ENCODE measurements around the gene CEPT1.
A peak's percentile ranks its signal among the peaks of the same experiment; 100 is the strongest.

Gene CEPT1

DNA sequence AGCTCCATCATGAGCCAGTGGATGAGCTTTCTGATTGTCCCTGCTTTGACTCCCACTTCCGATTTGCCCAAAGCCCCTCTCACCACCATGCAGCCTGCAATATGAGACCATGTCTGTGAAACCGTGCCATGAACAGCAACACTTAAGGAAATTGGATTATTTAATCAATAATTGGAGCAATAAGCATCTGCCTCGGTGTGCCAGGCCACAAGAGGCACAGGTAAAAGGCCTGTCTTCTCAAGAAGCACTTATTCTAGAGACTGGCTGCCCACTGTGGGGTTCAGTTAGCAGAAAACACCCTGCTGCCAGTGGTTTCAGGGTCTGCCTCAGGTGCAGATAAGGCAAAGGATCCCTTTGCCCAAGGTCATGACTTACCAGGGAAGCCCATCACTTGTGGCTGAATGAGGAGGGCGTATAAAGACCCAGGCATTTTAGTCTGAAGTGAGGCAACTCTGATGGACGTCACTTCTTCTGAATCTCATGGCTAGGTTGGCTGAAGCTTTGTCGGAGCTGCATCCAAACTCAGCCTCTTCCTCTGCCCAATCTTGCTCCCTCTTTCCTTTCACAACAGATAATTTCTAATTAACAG lies 80.4 kb downstream of the CEPT1 start:
- no peak for DNase-seq (ENCODE audit: low read depth)
- H3K4me3 ChIP-seq (ENCODE audit: control insufficient read depth, low read depth, low read length): no peak overlapping the region

DNA sequence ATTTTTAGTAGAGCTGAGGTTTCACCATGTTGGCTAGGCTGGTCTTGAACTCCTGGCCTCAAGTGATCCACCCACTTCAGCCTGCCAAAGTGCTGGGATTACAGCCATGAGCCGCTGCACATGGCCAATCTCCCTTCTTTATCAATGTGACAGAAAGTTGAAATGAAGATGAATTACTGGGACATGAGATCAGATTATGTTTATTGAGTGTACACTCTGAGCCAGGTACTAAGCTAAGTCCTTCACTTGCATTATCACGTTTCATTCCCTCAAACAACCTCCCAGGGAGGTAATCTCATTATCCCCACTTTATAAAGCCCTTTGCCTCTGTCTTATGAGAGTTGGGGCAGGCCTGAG lies 81.2 kb downstream of the CEPT1 start:
- DNase-seq (ENCODE audit: low read depth): no peak
- TF ChIP-seq CTCF (conservative IDR thresholded peaks at IDR 0.05; ENCODE audit: control insufficient read depth, insufficient read depth, low read depth, low read length): no peak
- H3K4me3 ChIP-seq (ENCODE audit: control insufficient read depth, low read depth, low read length): no peak overlapping the region

More for the DNA sequence above, 80.4 kb downstream of the CEPT1 start:
- TF ChIP-seq CTCF (conservative IDR thresholded peaks at IDR 0.05; ENCODE audit: control insufficient read depth, insufficient read depth, low read depth, low read length): no peak

DNA sequence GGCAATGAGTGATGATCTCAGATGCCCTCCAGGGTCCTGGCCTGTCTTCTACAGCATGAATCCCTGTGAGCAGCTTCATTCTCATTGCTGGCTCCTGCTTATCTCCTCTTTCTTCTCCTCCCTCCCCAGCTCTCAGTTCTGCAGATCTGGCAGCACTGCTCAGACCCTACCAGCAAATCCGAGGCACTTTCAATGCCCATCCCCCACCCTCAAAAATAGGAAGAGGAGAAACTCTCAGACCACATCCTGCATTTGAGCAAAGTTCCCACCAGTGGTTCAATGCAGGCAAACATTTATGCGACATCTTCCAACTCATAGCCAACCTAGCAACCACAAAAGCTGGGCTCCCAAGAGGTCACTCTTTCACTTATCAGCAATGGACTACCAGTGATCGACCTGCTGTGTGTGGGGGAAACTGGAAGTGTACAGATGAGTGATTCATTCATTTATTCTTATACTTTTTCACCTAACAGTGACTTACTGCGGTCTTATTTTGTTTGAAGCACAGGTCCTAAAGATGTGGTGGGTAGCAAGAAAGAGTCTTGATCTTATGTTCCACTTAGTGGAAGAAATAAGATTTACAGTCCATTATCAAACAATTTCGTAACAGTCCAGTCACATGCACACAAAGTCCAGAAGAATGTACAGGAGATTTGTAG lies 81.7 kb downstream of the CEPT1 start:
- no peak for TF ChIP-seq CTCF (conservative IDR thresholded peaks at IDR 0.05; ENCODE audit: control insufficient read depth, insufficient read depth, low read depth, low read length)
- no peak for DNase-seq (ENCODE audit: low read depth)
- no peak overlapping the region for H3K4me3 ChIP-seq (ENCODE audit: control insufficient read depth, low read depth, low read length)

GRCh38 chr1:111222308-111223125 lies 82.5 kb downstream of the CEPT1 start:
- DNase-seq (ENCODE audit: low read depth): peak; percentile 65
- H3K4me3 ChIP-seq (ENCODE audit: control insufficient read depth, low read depth, low read length): no peak overlapping the region

DNA sequence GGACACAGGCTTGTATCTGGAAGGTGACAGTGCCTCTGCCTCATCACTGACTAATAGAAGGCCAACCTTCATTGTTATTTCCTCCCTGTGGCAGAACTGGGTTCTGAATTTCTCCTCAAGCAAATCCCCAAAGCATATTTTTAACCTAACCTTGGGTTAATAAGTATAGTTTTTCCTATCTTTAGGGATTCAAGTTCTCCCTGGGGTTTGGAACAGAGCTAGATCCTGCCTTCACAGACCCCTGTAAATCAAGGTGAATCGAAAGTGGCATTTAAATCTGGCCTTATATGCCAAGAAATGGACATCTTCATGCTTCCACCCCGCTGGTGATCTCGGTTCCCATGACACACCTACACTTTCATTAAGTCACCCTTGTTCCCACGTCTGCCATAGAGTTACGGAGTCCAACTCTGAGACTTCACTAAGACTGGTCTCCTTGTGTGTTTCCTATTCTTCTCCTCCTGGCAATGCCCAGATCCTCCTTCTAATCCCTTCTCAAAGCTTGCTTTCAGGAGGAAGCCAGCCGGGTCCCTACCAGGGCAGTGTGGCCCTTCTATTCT lies 83.2 kb downstream of the CEPT1 start:
- no peak for DNase-seq (ENCODE audit: low read depth)
- H3K4me3 ChIP-seq (ENCODE audit: control insufficient read depth, low read depth, low read length): no peak overlapping the region
- no peak for TF ChIP-seq CTCF (conservative IDR thresholded peaks at IDR 0.05; ENCODE audit: control insufficient read depth, insufficient read depth, low read depth, low read length)

More at GRCh38 chr1:111222308-111223125, 82.5 kb downstream of the CEPT1 start:
- peak; percentile 98 for TF ChIP-seq CTCF (conservative IDR thresholded peaks at IDR 0.05; ENCODE audit: control insufficient read depth, insufficient read depth, low read depth, low read length)

DNA sequence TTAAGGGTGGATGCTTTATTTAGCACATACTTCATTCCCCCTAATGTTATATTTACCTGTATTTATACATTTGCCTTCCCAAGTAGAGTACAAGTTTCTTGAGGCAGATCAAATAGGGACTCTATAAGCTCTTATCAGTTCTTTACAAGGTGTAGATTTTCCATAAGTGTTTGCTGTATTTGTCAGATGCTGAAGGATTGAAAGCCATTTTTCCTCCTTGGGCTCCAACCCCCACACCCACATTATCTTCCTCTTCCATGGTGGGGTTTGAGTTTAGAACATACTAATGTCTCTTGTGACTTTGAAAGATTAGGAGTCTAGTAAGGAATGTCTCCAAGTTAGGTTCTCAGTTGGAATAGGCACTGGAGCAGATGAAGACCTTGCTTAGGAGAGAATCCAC lies 85.1 kb downstream of the CEPT1 start:
- TF ChIP-seq CTCF (conservative IDR thresholded peaks at IDR 0.05; ENCODE audit: control insufficient read depth, insufficient read depth, low read depth, low read length): no peak
- H3K4me3 ChIP-seq (ENCODE audit: control insufficient read depth, low read depth, low read length): no peak overlapping the region
- DNase-seq (ENCODE audit: low read depth): no peak

Measured in fibroblast of mammary gland (primary cell).